NCI-H2081 (cell line): ENCODE measurements around the gene B3GNT8.
"Not testable (repeated sequence)": the region's sequence is repeated elsewhere in the genome, so short reads cannot be mapped to it uniquely, and the experiment has no call there.

Experiments
- DNase-seq, 2 experiments: peaks; one replicate each; lab custom pipeline; 2025; lab: John Stamatoyannopoulos, UW

Gene B3GNT8

DNA sequence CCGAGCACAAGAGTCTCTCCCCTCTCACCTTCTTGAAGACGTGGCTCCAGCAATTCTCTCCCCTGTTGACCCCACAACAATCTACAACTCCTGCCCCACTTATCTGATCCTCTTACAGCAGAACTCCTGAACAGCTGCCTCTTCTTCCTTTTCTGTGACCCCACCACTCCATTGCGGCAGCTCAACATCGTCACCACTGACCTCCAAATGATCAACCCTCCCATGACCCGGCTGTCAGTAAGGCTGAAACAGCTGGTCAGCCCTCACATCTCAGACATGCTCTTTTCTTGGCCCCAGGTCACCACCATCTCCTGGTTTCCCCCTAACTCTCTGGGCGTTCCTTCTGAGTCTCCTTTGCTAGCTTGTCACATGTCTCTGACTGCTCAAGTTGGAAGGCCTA, 31.8 kb downstream of the B3GNT8 start:
- no peak for DNase-seq

DNA sequence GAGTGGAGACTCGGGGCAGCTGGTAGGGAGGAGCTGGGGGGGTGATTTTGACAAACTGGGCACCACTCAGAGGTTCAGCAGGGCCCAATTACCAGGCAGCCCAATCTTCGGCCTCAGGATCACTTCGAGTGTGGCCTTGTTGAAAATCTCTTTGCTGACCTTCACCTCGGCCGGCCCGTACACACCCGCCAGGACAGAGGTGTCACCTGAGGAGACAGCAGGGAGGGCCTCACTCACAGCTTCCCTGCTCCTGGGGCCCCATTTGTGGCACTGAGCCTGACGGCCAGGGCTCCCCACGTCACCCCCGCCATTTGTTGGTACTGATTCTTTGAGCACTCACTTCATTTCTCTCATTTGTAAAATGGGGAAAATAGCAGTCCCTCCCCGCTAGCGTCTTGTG, 34.4 kb downstream of the B3GNT8 start:
- no peak for DNase-seq

DNA sequence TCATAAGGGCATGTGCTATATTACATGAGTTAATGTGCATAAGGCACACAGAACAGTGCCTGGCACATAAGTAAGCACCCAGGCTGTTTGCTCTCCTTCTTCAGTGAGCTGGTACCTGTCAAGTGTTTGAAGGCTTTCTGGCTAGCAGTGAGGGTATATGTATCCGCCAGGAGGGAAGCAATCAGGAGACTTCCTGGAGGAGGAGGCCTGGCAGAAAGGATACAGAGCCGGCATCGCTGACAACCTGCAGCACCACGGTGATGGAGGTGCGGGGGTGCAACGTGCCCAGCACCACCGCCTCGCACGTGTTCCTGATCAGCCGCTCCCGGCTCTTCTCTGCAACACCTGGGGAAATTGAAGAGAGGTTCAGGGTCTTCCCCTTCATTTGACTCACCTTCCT, 35.6 kb downstream of the B3GNT8 start:
- no peak for DNase-seq

DNA sequence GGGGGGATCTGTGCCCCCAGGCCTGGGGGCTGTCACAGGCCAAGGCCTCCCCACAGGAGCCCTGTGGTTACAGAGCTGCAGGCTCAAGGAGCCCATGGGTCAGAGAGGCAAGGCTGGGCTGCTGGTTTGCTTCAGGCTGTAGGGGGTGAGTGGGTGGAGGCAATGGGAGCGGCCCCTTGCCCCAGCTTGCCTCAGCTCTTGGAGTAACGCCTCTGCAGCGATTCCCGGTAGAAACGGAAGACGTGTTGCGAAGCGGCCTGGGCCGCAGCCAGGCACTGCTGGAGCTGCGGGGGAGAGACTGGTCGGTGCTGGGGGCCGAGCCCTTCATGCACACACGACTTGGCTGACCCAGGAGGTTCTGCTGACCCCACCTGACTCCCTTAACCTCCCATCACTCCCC, 40.7 kb downstream of the B3GNT8 start:
- DNase-seq = no peak

DNA sequence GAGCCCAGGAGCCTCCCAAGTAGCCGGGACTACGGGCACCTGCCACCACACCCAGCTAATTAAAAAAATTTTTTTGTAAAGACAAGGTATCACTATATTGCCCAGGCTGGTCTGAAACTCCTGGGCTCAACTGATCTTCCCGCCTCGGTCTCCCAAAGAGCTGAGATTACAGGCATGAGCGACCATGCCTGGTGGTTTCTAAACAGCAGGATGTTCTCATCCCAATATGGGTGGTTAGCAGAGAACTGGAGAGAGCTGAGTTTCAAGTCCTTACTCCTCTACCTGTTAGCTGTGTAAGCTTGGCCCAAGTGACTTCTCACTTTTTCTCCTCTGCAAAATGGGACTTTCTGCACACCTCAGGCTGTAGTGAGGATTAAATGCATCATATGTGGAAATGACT, 42.8 kb downstream of the B3GNT8 start:
- no peak for DNase-seq

DNA sequence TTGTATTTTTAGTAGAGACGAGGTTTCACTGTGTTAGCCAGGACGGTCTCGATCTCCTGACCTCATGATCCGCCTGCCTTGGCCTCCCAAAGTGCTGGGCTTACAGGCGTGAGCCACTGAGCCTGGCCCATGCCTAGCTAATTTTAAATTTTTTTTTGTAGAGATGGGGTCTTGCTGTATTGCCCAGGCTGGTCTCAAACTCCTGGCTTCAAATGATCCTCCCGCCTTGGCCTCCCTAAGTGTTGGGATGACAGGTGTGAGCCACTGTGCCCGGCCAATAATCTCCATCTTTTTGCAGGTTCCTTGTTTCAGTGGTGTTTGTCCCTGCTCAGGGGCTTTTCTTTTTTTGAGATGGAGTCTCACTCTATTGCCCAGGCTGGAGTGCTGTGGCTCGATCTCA, 45.6 kb downstream of the B3GNT8 start:
- DNase-seq = not testable (repeated sequence)

DNA sequence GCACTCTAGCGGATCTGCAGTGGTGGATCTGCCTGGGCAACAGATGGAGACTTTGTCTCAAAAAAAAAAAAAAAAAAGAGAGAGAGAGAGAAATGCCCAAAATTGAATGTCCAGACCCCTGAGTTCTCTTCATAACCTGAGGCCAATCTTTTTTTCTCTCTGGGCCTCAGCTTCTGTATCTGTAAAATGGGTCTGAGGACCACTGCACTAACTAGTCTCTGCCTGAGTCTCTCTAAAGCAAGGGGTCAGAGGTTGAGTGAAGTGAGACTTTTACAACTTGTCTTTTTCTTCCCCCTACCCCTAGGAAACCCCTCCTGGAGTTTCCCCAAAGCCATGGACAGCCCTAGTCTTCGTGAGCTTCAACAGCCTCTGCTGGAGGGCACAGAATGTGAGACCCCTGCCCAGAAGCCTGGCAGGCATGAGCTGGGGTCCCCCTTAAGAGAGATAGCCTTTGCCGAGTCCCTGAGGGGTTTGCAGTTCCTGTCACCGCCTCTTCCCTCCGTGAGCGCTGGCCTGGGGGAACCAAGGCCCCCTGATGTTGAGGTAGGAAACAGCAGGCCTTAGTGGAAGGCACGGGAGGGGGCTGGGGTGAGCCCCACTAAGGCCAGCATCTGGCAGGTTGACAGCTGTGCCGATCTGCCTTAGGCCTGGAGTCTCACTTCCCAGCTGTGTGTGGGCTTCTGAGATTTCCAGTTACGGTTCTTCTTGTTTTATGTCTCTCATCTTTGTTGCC, 49.0 kb downstream of the B3GNT8 start:
- DNase-seq = no peak

DNA sequence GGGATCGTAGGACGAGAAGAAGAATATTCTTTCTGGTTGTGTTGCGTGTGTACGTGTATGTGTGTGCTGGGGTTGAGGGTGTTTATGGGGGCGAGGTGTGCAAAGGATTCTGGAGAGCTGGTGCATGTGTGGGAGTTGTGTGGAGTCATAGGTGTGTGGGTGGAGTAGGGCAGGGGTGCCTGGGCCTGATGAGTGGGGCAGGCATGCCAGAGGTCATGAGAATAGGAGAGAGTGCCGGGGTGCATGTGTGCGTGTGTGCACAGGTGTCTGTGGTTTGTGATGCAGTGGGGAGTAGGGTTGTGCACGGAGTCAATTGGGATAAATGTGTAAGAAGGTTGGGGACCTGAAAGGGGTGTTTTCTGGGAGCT, 50.2 kb downstream of the B3GNT8 start:
- no peak for DNase-seq

DNA sequence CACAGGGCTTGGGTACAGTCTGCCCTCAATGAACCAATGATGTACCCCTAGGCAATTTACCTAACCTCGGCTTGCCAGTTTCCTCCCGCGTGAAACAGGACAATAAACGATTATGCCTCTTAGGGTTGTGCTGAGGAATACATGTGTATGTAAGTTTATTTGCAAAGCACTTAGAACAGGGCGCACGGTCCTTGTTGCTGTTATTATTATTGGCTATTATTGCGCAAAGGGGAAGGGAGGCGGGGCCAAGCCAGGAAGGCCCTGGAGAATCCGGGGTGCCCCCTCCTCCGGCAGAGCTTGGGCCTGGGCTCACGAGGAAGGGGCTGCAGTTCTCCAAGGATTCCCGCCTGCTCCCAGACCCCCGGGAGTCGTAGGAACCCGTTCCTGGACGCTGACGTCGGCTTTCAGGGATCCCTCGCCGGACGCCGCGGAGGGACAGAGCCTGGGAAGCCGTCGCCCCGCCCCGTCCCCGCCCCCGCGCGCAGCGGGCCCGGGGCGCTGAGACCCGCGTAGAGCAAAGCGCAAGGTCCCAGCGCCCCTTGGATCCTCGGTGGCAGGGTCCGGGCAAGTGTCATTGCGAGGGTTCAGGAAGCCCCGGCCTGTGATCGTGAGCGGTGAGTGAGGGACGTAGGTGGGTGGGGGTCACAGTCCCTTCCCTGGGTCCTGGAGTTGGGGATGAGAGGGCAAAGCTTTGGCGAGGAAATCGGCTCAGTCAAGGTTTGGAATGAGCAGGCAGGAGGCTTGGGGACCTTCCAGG, 50.8 kb downstream of the B3GNT8 start, which contains the start of gene TMEM91:
Gene TMEM91, plus strand, starts transcription at position 293 of the 757 bp plus-strand sequence. CDS start 1,777 bp downstream, outside the sequence.
- DNase-seq = no peak
